Glutamatergic neuron (in vitro differentiated cells): Measurements from ENCODE around the gene AHNAK. TPM values are rescaled to one million over a fixed set of nuclear protein-coding genes. Genes with fewer than 3 reads are reported as not detected.

ENCODE experiments used
- DNase-seq: peaks from one replicate; pipeline ENCODE4 v3.0.0; 2022
- H3K27ac Mint-ChIP-seq: one replicate; pipeline ENCODE4 v1.8.0; 2020; ENCODE audit warnings: mild to moderate bottlenecking, mixed read lengths, inconsistent platforms; ENCODE audit not compliant: unreplicated experiment
- H3K27me3 Mint-ChIP-seq: one replicate; pipeline ENCODE4 v1.8.0; 2020; ENCODE audit warnings: mild to moderate bottlenecking, moderate library complexity, mixed read lengths, inconsistent platforms; ENCODE audit not compliant: unreplicated experiment
- H3K36me3 Mint-ChIP-seq: one replicate; pipeline ENCODE4 v1.8.0; 2020; ENCODE audit warnings: mild to moderate bottlenecking, mixed read lengths, inconsistent platforms; ENCODE audit not compliant: unreplicated experiment
- H3K4me1 Mint-ChIP-seq: one replicate; pipeline ENCODE4 v1.8.0; 2020; ENCODE audit warnings: mild to moderate bottlenecking, low read depth, mixed read lengths, inconsistent platforms; ENCODE audit not compliant: unreplicated experiment
- H3K4me3 Mint-ChIP-seq: one replicate; pipeline ENCODE4 v1.8.0; 2020; ENCODE audit warnings: mild to moderate bottlenecking, mixed read lengths, inconsistent platforms; ENCODE audit not compliant: unreplicated experiment
- H3K9me3 Mint-ChIP-seq: one replicate; pipeline ENCODE4 v1.8.0; 2020; ENCODE audit warnings: mild to moderate bottlenecking, moderate library complexity, mixed read lengths, inconsistent platforms; ENCODE audit not compliant: unreplicated experiment
- CTCF ChIP-seq: fragments of 200-600 bp; sonication (generic); IDR thresholded peaks from one replicate; pipeline ENCODE4 v1.5.0; 2021; ENCODE audit not compliant: partially characterized antibody, unreplicated experiment
- total RNA-seq: library from RNA; stranded (reverse); fragmentation: NEBNext Ultra II Directional; extraction: Animal tissue kit (Norgen Biotek cat#: 25700); gene quantifications from one replicate; pipeline ENCODE4 v1.2.1, GENCODE V29; 2021; ENCODE audit not compliant: unreplicated experiment

AHNAK gene
- total RNA-seq, 1 donor from 2014 or later: 4.5 TPM

GRCh38 chr11:62459080-62459479 is 87.5 kb downstream of the AHNAK start:
- peaks cover 1% of the 10 kb centered on the region for H3K9me3 Mint-ChIP-seq
- H3K36me3 Mint-ChIP-seq: no peaks in the 10 kb centered on the region
- no peak for TF ChIP-seq CTCF
- peaks cover 5% of the 10 kb centered on the region for H3K27me3 Mint-ChIP-seq
- no peak for DNase-seq
- H3K4me3 Mint-ChIP-seq: no peak overlapping the region
- H3K4me1 Mint-ChIP-seq: no peaks in the 10 kb centered on the region
- no peak overlapping the region for H3K27ac Mint-ChIP-seq

DNA sequence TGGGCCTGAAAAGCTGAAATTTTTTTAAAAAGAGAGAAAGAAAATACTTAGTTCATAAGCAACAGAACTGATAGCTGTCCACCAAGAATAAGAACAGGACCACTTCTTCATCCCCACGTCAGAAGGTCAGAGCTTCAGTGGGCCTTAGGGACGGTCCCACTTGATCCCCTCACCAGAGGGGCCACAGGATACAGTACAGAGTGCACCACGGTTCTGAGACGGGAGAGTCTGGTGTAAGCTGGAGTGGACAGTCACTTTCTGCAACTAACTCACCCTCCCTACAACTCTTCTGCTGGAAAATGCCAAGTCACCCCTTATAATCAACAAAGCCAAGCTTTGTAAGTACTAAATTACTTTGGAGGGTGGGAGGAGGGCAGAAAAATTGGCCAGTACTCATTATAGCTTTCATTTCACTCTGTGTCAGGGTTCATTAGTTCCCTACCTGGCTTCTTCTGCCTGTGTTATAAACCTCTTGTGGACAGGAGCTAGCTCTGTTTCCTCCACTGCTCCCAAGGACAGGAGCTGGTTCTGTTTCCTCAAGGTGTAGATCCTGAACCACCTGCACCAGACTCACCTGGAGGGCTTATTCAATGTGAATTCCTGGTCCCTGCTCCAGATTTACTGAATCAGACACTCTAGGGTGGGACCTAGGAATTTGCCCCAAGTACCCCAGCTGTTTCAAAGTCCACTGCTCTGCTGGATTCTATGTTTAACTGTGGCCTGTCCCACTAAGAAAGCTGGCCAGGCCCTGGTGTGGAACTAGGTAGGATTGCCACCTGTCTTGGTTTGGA is 88.2 kb downstream of the AHNAK start:
- Mint-ChIP-seq H3K36me3 (no peaks in the 10 kb centered on the region), H3K4me1 (no peaks in the 10 kb centered on the region), H3K27me3 (peaks cover 3% of the 10 kb centered on the region), H3K27ac (no peak overlapping the region), H3K9me3 (peaks cover 1% of the 10 kb centered on the region), H3K4me3 (no peak overlapping the region)
- DNase-seq: no peak
- no peak for TF ChIP-seq CTCF

DNA sequence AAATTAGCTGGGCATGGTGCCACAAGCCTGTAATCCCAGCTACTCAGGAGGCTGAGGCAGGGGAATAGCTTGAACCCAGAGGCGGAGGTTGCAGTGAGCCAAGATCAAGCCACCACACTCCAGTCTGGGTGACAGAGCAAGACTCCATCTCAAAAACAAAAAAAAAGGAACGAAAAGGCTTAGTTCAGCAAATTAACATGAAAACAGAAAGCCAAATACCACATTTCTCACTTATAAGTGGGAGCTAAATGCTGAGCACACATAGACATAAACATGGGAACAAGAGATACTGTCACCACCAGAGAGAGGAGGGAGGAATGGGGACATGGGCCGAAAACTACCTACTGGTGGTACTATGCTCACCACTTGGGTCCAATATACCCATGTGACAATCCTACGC is 89.1 kb downstream of the AHNAK start:
- H3K36me3 Mint-ChIP-seq: no peaks in the 10 kb centered on the region
- DNase-seq: no peak
- TF ChIP-seq CTCF: no peak
- H3K4me3 Mint-ChIP-seq: no peak overlapping the region
- H3K4me1 Mint-ChIP-seq: no peaks in the 10 kb centered on the region
- H3K27ac Mint-ChIP-seq: no peak overlapping the region
- H3K27me3 Mint-ChIP-seq: peaks cover 2% of the 10 kb centered on the region
- peaks cover 1% of the 10 kb centered on the region for H3K9me3 Mint-ChIP-seq

GRCh38 chr11:62456630-62457029 is 90.0 kb downstream of the AHNAK start:
- Mint-ChIP-seq H3K9me3 (peaks cover 1% of the 10 kb centered on the region), H3K36me3 (no peaks in the 10 kb centered on the region), H3K27ac (no peak overlapping the region), H3K4me1 (no peaks in the 10 kb centered on the region), H3K27me3 (peaks cover 4% of the 10 kb centered on the region), H3K4me3 (no peak overlapping the region)
- no peak for DNase-seq
- no peak for TF ChIP-seq CTCF

DNA sequence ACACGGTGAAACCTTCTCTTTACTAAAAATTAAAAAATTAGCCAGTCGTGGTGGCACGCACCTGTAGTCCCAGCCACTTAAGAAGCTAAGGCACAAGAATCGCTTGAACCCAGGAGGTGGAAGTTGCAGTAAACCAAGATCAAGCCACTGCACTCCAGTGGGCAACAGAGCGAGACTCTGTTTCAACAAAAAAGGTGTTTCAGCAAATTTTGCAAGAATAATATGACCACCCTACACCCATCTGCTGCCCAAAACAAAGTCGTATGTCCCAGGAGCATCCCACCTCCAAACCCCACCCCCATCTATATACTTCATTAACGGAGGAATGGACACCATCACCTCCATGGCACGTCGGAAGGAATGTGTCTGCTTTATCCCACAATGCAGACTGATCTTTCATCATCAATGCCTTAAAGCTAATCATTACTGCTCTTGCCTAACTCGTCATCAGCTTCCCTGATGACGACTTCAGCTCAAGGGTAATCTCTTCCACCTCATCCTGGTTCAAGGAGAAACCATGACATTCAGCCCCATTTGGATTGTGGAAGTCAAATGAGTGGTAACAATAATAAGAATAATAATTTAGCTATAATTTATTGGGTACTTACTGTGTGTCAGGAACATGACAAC is 93.7 kb downstream of the AHNAK start:
- H3K27me3 Mint-ChIP-seq: peaks cover 5% of the 10 kb centered on the region
- no peak overlapping the region for H3K27ac Mint-ChIP-seq
- no peak for TF ChIP-seq CTCF
- H3K9me3 Mint-ChIP-seq: peaks cover 2% of the 10 kb centered on the region
- no peaks in the 10 kb centered on the region for H3K36me3 Mint-ChIP-seq
- no peak for DNase-seq
- H3K4me3 Mint-ChIP-seq: no peak overlapping the region
- no peaks in the 10 kb centered on the region for H3K4me1 Mint-ChIP-seq
